ENCODE data around the gene ZC3H11A.

The ZC3H11A gene

DNA sequence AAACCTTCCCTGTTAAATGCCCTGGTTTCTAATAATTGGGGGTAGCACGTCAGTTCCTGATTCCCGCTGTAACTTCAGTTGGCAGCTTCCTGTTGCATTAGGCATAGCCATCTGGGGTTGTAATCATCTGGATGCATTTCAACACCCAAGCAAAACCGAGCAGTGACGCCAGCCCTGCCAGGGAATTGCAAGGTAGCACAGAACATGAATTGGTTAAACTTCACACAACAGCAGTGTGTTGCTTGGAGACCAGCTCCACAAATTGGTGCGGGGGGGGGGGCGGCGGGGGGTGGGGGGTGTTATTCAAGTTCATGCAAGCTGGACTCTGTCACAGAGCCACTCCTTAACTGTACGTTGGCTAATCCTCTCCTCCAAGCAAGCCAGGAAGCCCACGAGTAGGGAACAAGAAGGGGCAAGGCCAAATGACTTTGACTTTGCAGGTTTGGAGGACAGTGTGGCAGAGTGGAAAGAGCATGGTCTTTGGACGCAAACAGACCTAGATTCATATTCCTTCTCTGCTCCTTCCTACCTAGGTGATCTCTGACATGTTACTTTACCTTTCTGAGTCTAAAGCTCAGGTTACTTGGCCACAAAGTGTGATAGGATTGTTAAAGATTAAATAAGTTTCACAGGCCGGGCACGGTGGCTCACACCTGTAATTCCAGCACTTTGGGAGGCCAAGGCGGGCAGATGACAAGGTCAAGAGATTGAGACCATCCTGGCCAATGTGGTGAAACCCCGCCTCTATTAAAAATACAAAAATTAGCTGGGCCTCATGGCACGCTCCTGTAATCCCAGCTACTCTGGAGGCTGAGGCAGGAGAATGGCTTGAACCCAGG is 25.7 kb upstream of the ZC3H11A start:
- TF ChIP-seq, protein P1, sequence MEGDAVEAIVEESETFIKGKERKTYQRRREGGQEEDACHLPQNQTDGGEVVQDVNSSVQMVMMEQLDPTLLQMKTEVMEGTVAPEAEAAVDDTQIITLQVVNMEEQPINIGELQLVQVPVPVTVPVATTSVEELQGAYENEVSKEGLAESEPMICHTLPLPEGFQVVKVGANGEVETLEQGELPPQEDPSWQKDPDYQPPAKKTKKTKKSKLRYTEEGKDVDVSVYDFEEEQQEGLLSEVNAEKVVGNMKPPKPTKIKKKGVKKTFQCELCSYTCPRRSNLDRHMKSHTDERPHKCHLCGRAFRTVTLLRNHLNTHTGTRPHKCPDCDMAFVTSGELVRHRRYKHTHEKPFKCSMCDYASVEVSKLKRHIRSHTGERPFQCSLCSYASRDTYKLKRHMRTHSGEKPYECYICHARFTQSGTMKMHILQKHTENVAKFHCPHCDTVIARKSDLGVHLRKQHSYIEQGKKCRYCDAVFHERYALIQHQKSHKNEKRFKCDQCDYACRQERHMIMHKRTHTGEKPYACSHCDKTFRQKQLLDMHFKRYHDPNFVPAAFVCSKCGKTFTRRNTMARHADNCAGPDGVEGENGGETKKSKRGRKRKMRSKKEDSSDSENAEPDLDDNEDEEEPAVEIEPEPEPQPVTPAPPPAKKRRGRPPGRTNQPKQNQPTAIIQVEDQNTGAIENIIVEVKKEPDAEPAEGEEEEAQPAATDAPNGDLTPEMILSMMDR (conservative IDR thresholded peaks at IDR 0.05; ENCODE audit: low read depth, low read length): no peak
- Histone ChIP-seq H3K27ac (no peak overlapping the region), H3K27me3 (ENCODE audit: insufficient read depth, low read depth) (no peaks in the 10 kb centered on the region), H4K20me1 (ENCODE audit: insufficient read depth) (no peaks in the 10 kb centered on the region), H3K79me2 (ENCODE audit: insufficient read depth, low read depth) (no peaks in the 10 kb centered on the region), H3K4me3 (IDR thresholded peaks at IDR 0.05; ENCODE audit: insufficient read depth, low read depth, low read length) (no peak overlapping the region), H2AFZ (ENCODE audit: low read depth) (no peak overlapping the region), H3K36me3 (ENCODE audit: insufficient read depth) (no peaks in the 10 kb centered on the region), H3K4me2 (no peak overlapping the region), H3K4me1 (ENCODE audit: low read depth, poor library complexity, severe bottlenecking) (peaks cover 13% of the 10 kb centered on the region), H3K9ac (no peak overlapping the region)

DNA sequence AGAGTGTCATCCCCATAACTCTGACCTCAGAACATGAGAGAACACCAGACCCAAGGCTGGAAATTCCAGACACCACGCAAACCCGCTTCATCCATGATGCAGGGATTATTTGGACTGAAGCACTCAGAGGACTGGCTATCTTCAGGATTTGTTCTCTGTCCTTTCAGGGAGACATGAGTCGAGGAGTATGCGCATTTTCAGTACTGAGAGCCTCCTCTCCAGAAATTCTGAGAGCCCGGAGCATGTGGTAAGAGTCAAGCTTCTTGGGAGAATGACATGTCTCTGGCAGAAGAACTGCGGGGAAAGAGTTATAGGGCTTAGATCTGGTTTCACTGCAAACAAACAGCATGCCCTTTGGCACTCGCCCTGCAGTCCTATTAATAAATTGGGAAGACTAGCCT is 23.5 kb upstream of the ZC3H11A start:
- H3K79me2 ChIP-seq (ENCODE audit: insufficient read depth, low read depth): no peaks in the 10 kb centered on the region
- H3K27ac ChIP-seq: no peak overlapping the region
- H3K27me3 ChIP-seq (ENCODE audit: insufficient read depth, low read depth): no peaks in the 10 kb centered on the region
- no peaks in the 10 kb centered on the region for H3K4me1 ChIP-seq (ENCODE audit: low read depth, poor library complexity, severe bottlenecking)
- TF ChIP-seq, protein P1 (conservative IDR thresholded peaks at IDR 0.05; ENCODE audit: low read depth, low read length): no peak
- no peak overlapping the region for H2AFZ ChIP-seq (ENCODE audit: low read depth)
- no peaks in the 10 kb centered on the region for H4K20me1 ChIP-seq (ENCODE audit: insufficient read depth)
- H3K4me2 ChIP-seq: no peak overlapping the region
- H3K4me3 ChIP-seq (IDR thresholded peaks at IDR 0.05; ENCODE audit: insufficient read depth, low read depth, low read length): no peak overlapping the region
- H3K36me3 ChIP-seq (ENCODE audit: insufficient read depth): no peaks in the 10 kb centered on the region
- no peak overlapping the region for H3K9ac ChIP-seq

DNA sequence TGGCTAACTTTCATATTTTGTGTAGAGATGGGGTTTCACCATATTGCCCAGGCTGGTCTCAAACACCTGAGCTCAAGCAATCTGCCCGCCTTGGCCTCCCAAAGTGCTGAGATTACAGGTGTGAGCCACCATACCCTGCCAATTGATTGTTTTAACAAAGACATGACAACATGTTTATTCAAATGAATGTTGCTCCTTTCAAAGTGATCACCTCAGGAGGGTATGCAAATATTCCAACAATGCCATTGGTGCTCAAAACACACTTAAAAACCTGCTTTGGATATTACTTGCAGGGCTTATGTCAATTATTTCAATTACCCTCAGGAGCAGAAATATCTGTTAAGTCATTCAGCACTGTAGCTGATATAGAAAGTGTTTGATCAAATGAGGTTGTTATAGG is 22.6 kb upstream of the ZC3H11A start:
- H3K27me3 ChIP-seq (ENCODE audit: insufficient read depth, low read depth): no peaks in the 10 kb centered on the region
- no peaks in the 10 kb centered on the region for H3K36me3 ChIP-seq (ENCODE audit: insufficient read depth)
- H2AFZ ChIP-seq (ENCODE audit: low read depth): no peak overlapping the region
- no peaks in the 10 kb centered on the region for H3K4me1 ChIP-seq (ENCODE audit: low read depth, poor library complexity, severe bottlenecking)
- H3K27ac ChIP-seq: no peak overlapping the region
- H3K9ac ChIP-seq: no peak overlapping the region
- no peak overlapping the region for H3K4me2 ChIP-seq
- no peaks in the 10 kb centered on the region for H4K20me1 ChIP-seq (ENCODE audit: insufficient read depth)
- H3K79me2 ChIP-seq (ENCODE audit: insufficient read depth, low read depth): no peaks in the 10 kb centered on the region
- H3K4me3 ChIP-seq (IDR thresholded peaks at IDR 0.05; ENCODE audit: insufficient read depth, low read depth, low read length): no peak overlapping the region
- TF ChIP-seq, protein P1 (conservative IDR thresholded peaks at IDR 0.05; ENCODE audit: low read depth, low read length): no peak

DNA sequence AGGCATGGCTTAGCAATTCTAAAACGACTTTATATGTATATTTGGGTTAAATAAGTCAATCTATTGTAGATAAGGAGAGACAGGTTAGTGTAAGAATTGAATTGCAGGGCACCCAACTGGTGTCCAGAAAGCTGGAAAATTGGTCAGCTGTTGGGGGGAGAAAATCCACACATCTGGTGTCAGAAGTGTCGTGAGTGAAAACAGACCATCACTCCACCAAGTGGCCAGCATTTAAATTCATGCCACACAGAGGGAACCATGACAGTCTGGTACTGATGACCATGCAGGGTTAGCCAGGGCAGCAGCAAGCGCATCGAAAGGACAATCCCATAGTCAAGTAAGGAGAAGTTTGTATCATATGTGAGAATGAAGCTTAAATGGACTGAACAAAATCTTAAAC is 18.8 kb upstream of the ZC3H11A start:
- H4K20me1 ChIP-seq (ENCODE audit: insufficient read depth): no peaks in the 10 kb centered on the region

More for the DNA sequence above, 18.8 kb upstream of the ZC3H11A start:
- H3K36me3 ChIP-seq (ENCODE audit: insufficient read depth): no peaks in the 10 kb centered on the region
- no peak overlapping the region for H3K27ac ChIP-seq
- TF ChIP-seq, protein P1 (conservative IDR thresholded peaks at IDR 0.05; ENCODE audit: low read depth, low read length): peak; percentile 12; the same call in 1 of the 2 replicates
- no peaks in the 10 kb centered on the region for H3K27me3 ChIP-seq (ENCODE audit: insufficient read depth, low read depth)
- no peak overlapping the region for H2AFZ ChIP-seq (ENCODE audit: low read depth)
- H3K9ac ChIP-seq: no peak overlapping the region
- H3K79me2 ChIP-seq (ENCODE audit: insufficient read depth, low read depth): no peaks in the 10 kb centered on the region
- H3K4me1 ChIP-seq (ENCODE audit: low read depth, poor library complexity, severe bottlenecking): no peaks in the 10 kb centered on the region
- no peak overlapping the region for H3K4me2 ChIP-seq
- H3K4me3 ChIP-seq (IDR thresholded peaks at IDR 0.05; ENCODE audit: insufficient read depth, low read depth, low read length): no peak overlapping the region
